ENCODE results near the gene HMGCS2.

- TF ChIP-seq EZH2 (IDR thresholded peaks at IDR 0.05; ENCODE audit: insufficient read depth, poor library complexity, severe bottlenecking) (no peak), EZH2phosphoT487 (IDR thresholded peaks at IDR 0.05; ENCODE audit: insufficient read depth, low read depth) (no peak)
Observed at GRCh38 chr1:119752592-119752991, 16.1 kb downstream of the HMGCS2 start.
